SU-DHL-6 (cell line): ENCODE results near the gene OBSCN.

Source experiments
- H2AFZ ChIP-seq: fragments of 200-600 bp; sonication (generic); 2 replicates; pipeline ENCODE4 v1.6.1; 2014; ENCODE audit warnings: low read depth, mild to moderate bottlenecking, moderate library complexity, mixed read lengths, antibody characterized with exemption, low read length; ENCODE audit not compliant: severe bottlenecking
- H3F3A ChIP-seq: fragments of 200-600 bp; shearing (Covaris generic); 2 replicates; pipeline ENCODE4 v1.6.0; 2016; ENCODE audit warnings: antibody characterized with exemption, mild to moderate bottlenecking; ENCODE audit not compliant: insufficient read depth
- H3K27ac ChIP-seq: fragments of 200-600 bp; sonication (generic); 2 replicates; pipeline ENCODE4 v1.5.1; 2016; ENCODE audit warnings: low read depth, mild to moderate bottlenecking, low read length, moderate library complexity, mixed read lengths
- H3K27me3 ChIP-seq: fragments of 200-600 bp; sonication (generic), shearing (Covaris generic); 2 replicates; pipeline ENCODE4 v1.6.0; 2014; ENCODE audit warnings: mild to moderate bottlenecking, low read length
- H3K36me3 ChIP-seq: fragments of 200-600 bp; sonication (generic); 2 replicates; pipeline ENCODE4 v1.6.1; 2014; ENCODE audit warnings: mild to moderate bottlenecking, low read length, mixed read lengths
- H3K4me2 ChIP-seq: fragments of 300-600, 200-600 bp; shearing (Covaris generic), sonication (generic); 2 replicates; pipeline ENCODE4 v1.6.0; 2014; ENCODE audit warnings: low read length, low read depth, mild to moderate bottlenecking; ENCODE audit not compliant: poor library complexity, severe bottlenecking
- H3K4me3 ChIP-seq: fragments of 200-600 bp; sonication (generic); 2 replicates; pipeline ENCODE4 v1.5.1; 2014; ENCODE audit warnings: antibody characterized with exemption, low read length, mild to moderate bottlenecking, mixed read lengths; ENCODE audit not compliant: insufficient read depth, poor library complexity, severe bottlenecking
- H3K79me2 ChIP-seq: fragments of 200-600 bp; sonication (generic); 2 replicates; pipeline ENCODE4 v1.6.1; 2014; ENCODE audit warnings: mild to moderate bottlenecking, low read length, moderate library complexity; ENCODE audit not compliant: insufficient read depth
- H3K9ac ChIP-seq: fragments of 200-600 bp; sonication (generic); 2 replicates; pipeline ENCODE4 v1.7.0; 2014; ENCODE audit warnings: mild to moderate bottlenecking, low read length
- H3K9me2 ChIP-seq: fragments of 200-600 bp; sonication (generic); replicated peaks from 2 replicates; pipeline ENCODE4 v1.6.1; 2014; ENCODE audit warnings: low read length; ENCODE audit not compliant: insufficient read depth
- H3K9me3 ChIP-seq: fragments of 200-600 bp; sonication (generic); 2 replicates; pipeline ENCODE4 v1.6.1; 2014; ENCODE audit warnings: low read length, mixed read lengths; ENCODE audit not compliant: insufficient read depth
- H4K20me1 ChIP-seq: fragments of 200-600 bp; sonication (generic); 2 replicates; pipeline ENCODE4 v1.6.1; 2014; ENCODE audit warnings: low read depth, mild to moderate bottlenecking, antibody characterized with exemption, low read length, moderate library complexity, mixed read lengths
- EZH2phosphoT487 ChIP-seq: fragments of 200-600 bp; sonication (generic), shearing (Covaris generic); conservative IDR thresholded peaks from 2 replicates; pipeline ENCODE4 v1.6.1; 2018; ENCODE audit warnings: mild to moderate bottlenecking, antibody characterized with exemption, low read length, moderate library complexity, mixed read lengths
- TF ChIP-seq, protein P1 (sequence below): fragments of 200-600 bp; sonication (generic); IDR thresholded peaks from one replicate; pipeline ENCODE4 v1.5.1; 2017; ENCODE audit warnings: antibody characterized with exemption, mild to moderate bottlenecking, low read length, moderate library complexity; ENCODE audit not compliant: insufficient read depth, poor library complexity, severe bottlenecking

Gene OBSCN

DNA sequence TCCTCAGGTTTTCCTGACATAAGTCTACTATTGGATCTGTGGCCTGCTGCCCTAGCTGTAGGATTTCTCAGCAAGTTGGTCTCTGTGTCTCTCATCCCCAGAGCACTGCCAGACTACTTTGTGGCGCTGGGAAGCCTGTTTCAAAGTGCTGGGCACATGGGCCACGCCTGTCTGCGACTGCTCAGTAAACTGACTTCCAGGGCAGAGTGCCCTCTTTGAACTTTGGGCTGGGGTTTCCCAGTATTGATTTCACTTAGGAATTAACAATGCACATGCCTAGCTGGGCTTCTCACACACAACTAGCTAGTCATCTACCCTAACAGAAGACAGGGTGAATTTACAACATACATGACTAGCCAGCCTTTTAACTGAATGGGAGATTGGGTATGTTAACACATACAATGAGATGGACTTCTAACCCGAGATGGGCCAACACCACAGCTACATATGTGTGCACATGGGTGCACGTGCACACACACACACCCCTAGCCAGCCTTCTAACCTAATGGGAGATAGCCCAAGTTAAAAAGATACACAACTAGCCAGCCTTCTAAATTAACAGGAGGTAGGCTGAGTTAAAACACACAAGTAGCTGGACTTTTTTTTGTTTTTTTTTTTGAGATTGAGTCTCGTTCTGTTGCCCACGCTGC lies 215.7 kb downstream of the OBSCN start:
- Histone ChIP-seq H3K4me2 (no peak overlapping the region), H3K9me2 (no peaks in the 10 kb centered on the region), H3K4me3 (no peak overlapping the region), H3K27me3 (no peaks in the 10 kb centered on the region), H3K9me3 (no peaks in the 10 kb centered on the region), H4K20me1 (peaks cover 4% of the 10 kb centered on the region), H3K9ac (no peak overlapping the region), H3K79me2 (no peaks in the 10 kb centered on the region), H2AFZ (no peak overlapping the region), H3F3A (no peaks in the 10 kb centered on the region), H3K27ac (no peak overlapping the region), H3K36me3 (no peaks in the 10 kb centered on the region)
- TF ChIP-seq EZH2phosphoT487, result no peak
- TF ChIP-seq, protein P1, sequence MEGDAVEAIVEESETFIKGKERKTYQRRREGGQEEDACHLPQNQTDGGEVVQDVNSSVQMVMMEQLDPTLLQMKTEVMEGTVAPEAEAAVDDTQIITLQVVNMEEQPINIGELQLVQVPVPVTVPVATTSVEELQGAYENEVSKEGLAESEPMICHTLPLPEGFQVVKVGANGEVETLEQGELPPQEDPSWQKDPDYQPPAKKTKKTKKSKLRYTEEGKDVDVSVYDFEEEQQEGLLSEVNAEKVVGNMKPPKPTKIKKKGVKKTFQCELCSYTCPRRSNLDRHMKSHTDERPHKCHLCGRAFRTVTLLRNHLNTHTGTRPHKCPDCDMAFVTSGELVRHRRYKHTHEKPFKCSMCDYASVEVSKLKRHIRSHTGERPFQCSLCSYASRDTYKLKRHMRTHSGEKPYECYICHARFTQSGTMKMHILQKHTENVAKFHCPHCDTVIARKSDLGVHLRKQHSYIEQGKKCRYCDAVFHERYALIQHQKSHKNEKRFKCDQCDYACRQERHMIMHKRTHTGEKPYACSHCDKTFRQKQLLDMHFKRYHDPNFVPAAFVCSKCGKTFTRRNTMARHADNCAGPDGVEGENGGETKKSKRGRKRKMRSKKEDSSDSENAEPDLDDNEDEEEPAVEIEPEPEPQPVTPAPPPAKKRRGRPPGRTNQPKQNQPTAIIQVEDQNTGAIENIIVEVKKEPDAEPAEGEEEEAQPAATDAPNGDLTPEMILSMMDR, result no peak

DNA sequence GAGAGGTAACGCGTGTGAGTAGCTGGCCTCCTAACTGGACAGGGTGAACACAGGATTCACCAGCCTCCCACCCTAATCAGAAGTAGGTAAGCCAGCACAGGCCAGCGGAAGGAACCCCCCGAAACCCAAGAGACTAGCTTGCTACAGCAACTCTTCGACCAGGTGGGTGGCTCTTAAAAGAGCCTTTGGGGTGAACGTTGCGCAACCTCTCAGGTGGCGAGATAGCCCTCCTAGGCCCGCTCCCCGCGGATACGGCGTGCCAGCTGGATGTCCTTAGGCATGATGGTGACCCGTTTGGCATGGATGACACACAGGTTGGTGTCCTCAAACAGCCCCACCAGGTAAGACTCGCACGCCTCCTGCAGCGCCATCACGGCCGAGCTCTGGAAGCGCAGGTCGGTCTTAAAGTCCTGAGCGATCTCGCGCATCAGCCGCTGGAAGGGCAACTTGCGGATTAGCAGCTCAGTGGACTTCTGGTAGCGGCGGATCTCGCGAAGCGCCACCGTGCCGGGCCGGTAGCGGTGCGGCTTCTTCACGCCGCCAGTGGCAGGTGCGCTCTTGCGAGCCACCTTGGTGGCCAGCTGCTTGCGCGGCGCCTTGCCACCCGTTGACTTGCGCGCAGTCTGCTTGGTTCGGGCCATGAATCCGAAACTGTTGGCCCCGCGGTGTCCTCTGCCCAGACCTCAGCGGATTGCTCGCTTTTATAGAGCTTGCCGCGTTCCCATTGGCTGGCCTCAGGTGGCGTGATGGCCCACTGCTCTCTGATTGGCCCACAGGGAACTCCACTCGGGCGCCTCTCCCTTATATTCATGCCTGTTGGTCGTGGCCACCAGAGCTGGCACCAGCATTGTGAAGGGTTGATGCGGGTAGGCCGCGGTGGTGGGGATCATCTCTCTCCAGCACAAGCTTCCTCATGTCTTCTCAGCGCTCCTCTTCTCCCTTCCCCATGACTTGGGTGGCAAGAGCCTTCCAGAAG lies 217.1 kb downstream of the OBSCN start:
- Histone ChIP-seq H3K79me2 (no peaks in the 10 kb centered on the region), H3F3A (no peaks in the 10 kb centered on the region), H3K36me3 (no peaks in the 10 kb centered on the region), H3K4me2 (no peak overlapping the region), H3K4me3 (no peak overlapping the region), H3K9me3 (no peaks in the 10 kb centered on the region), H3K27me3 (no peaks in the 10 kb centered on the region), H4K20me1 (no peaks in the 10 kb centered on the region), H3K9ac (no peak overlapping the region), H2AFZ (no peak overlapping the region), H3K9me2 (no peaks in the 10 kb centered on the region), H3K27ac (no peak overlapping the region)
- TF ChIP-seq, protein P1, result no peak
- no peak for TF ChIP-seq EZH2phosphoT487

DNA sequence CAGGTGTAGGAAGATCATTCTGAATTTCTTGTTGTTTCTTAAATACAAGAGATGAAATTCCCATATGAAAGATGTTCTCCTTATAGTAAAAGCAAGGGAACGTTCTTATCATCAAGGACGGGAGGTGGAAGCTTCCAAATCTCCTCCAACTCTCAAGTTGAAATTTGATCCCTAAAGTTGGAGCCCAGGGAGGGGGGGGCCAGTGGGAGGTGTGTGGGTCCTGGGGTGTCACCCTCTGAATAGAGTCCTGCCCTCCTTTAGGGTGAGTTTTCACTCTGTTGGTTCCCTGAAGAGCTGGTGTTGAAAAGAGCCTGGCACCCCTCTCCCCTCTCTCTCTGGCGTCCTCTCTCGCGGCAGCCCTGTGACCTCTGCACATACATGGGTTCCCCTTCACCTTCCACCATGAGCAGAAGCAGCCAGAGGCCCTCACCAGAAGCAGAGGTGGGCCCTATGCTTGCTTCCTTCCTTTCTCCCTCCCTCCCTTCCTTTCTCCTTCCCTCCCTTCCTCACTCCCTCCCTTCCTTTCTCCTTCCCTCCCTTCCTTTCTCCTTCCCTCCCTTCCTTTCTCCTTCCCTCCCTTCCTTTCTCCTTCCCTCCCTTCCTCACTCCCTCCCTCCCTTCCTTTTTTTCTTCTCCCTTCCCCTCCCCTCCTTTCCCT lies 218.8 kb downstream of the OBSCN start:
- TF ChIP-seq EZH2phosphoT487, result no peak
- TF ChIP-seq, protein P1, result no peak
- Histone ChIP-seq H3K9ac (no peak overlapping the region), H3F3A (no peaks in the 10 kb centered on the region), H3K4me3 (no peak overlapping the region), H3K27ac (no peak overlapping the region), H2AFZ (no peak overlapping the region), H3K79me2 (no peaks in the 10 kb centered on the region), H3K36me3 (no peaks in the 10 kb centered on the region), H3K9me3 (no peaks in the 10 kb centered on the region), H3K9me2 (no peaks in the 10 kb centered on the region), H3K4me2 (no peak overlapping the region), H4K20me1 (no peaks in the 10 kb centered on the region), H3K27me3 (no peaks in the 10 kb centered on the region)
